GM19328 (cell line): ENCODE data around the gene NFASC.

ENCODE experiments used
- ATAC-seq: cut with Tn5 transposase; IDR thresholded peaks from one replicate; pipeline ENCODE4 v1.9.1; 2021; ENCODE audit warnings: mild to moderate bottlenecking, moderate library complexity; ENCODE audit not compliant: unreplicated experiment

NFASC gene

DNA sequence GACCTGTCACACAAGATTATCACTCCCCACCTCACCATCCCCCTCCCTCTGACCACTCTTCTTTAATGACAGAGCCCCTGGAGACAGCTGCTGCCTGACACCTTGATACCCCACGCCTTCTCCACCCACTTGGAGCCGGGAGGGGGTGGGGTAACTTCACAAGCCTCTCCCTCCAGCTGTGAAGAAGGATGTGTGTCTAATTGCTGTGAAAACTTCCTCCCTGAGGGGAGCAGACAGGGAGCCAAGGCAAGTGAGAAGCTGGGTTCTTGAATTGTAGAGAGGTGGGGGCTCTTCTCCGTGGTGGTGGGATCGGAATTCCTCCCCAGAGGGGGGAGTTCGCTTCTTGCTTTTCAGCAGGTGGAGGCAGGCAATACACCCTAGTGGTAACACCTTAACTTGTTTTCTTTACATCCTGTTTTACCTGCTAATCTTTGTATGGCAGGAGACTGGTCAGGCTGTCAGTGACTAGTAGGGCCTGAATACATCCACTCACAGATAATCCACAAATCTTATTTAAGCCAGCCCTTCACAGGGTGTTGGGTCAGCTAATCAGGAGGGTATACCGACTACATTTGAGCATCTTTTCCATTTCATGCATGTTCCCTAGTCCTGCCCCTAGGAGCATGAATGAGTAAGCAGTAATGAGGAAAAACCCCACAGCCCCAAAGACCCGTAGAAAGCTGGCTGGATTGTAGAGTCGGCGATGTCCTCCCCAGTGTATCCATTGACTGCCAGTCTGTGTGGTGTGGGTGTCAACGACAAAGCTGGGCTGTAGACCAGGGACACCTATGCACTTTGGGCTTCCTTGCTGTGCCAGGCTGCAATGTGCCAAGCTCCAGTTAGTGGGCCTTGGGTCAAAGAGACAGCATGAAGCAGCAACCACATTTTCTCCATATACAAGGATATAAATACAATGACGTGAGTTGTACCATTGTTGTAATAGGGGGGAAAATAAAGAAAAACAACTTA, 57.3 kb downstream of the NFASC start:
- ATAC-seq: no peak

DNA sequence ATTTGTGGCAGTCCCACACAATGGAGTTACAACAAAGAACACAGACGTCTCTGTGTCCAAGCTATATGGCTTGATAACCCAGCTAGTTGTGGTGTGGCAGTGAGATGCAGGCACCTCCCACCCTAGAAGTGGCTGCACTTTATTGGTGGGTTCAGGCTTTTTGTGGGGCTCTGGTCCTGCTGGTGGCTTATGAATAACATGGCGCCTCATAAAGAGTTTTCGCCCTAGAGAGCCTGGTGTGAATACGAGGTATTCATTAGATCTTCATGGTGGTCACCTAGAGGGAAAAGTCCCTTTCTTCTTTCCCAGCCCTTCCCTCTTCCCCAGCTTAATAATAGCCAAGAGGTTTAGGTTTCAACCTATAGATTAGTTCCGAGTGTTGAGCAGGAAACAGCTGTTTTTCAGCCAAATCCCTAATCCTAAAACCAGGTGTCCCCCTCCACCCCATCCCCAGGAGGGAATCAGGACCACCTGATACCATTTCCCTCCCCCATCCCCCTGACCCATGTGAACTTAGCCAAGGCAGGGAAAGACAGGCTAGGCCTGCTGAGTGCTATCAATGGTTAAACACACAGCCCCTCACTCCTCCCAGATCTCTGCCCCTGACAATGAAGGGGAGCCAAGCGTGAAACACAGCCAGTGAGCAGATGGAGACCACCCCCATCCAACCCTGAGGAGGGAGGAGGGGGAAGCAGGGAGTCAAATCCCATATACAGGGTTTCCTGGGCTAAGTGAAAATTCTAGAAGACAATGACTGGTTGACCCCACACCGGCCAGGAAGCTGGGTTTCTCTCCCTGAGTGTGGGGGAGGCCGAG, 58.2 kb downstream of the NFASC start:
- ATAC-seq: no peak

DNA sequence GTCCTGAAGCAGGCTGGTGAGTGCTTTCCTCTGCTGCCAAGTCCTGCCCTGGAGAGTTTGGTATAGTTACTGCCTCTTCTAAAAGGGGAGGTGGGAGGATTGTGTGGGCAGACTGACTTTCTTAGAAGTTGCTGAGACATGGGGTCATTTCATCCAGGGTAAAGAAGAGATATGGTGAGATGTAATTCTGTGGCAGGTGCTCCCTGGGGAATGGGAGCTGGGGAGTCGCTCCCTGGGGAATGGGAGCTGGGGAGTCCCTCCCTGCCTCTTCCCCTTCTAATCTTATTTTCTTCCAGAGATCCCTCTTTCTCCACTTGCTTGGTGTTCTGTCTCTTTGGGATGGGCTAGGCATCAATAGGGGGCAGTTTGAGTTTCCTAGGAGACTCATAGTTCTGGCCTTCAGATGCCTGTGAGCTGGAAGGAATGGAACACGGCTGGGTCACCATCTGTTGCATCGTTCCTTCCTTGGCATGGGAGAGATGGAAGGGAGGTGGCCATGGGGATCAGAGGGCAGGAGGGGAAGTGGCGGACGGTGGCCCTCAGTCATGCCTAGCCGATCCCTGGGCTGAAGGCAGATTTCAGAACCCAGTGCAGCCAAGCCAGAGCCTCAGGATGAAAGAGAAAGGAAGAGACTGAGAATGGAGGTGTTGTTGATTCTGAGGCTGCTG, 59.0 kb downstream of the NFASC start:
- ATAC-seq: no peak

DNA sequence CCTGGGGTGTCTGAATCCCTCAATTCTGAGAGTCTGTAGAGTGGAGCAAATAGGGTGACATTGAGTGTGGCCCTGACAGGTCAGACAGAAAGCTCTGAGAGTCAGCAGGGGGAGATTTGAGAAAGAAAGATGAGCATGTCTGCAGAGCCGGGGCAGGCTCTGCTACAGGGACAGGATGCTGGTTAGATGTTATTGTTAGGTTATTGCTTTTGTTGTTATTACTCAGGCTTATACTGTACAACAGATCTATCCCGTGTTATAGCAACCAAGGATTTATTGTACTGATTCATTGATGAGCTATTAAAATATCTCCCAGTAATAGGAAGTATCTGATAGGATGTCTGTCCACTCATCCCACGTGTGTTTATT, 59.5 kb downstream of the NFASC start:
- no peak for ATAC-seq

DNA sequence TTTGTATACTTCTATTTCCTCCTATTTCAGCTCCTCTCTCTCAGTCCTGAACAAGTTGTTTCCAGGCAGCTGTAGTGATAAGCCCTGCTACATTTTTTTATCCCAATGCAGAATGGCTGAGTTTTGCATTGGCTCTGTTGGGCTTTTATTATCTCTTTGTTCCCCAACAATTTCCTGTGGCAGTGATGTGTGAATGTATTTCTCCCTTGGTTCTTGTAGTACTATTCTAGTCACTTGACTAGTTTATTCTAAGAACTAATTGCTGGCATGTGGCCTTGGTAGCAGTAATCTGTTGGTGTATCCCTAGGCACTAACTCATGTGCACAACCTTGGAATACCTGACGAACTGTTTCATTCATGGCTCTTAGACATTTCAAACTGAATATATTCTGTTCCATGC, 60.7 kb downstream of the NFASC start:
- ATAC-seq: no peak

DNA sequence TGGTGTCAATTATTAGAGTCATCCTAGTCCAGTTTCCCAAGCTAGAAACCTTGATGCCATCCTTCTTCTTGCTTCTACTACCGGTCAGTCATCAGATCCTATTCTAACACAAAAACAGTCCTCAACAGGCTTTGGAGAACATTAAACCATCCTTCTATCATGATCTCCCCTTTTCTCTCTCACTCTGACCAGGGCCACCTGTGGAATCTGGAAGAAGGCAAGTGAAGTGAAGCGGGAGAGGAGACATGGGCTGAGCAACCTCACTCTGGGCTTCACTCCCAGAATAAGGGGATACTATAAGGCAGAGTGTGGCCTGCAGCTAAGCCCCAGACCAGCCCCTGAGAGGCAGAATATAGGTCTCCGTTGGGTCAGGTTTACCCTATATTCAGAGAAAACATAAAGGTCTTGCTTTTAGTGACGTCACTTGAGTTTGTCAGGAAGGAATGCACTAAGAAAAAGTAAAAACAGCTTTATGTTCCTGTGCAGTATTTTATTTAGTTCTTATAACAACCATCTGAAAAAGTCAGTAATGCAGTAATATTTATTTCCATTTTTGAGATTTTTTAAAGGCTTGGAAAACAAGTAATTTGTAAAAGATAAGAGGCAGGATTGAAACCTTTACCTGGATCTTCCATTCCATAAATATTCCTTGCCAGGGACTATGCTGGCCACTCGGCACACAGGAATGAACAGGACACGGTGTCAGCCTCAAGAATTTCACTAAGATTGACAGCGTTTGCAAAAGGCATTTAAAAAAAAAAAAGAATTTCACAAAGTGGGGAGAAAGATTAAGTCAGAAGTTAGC, 61.3 kb downstream of the NFASC start:
- no peak for ATAC-seq

DNA sequence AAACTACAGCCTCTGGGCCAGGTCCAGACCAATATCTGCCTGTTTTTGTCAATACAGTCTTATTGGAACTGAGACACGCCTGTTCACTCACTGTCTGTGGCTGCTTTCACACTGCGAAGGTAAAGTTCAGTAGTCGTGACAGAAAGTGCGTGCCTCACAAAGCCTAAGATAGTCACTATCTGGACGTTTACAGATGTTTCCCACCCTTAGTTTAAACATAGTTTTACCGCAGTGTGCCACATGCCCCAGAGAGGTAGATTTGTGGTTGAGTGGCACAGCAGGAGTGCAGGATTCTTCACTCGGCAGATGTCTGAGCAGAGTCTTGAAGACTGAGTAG, 61.9 kb downstream of the NFASC start:
- no peak for ATAC-seq

DNA sequence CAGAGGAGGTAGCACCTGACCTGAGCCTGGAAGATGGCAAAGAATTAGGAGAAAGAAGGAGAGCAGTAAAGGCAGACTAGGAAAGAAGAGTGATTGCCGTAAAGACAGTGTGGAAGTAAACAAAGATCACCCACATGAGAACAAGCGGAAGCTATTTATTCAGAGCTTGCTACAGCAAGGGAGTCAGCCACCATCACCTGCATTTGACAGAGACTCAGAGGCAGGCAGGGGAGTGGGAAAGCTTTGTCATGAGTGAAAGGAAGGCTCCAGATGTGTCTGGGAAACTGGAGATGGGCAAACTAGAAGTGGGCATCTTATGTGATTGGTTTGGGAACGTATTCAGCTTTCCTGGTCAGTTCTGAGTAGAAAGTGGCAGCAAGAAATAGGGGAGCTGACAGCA, 64.5 kb downstream of the NFASC start:
- ATAC-seq: no peak

DNA sequence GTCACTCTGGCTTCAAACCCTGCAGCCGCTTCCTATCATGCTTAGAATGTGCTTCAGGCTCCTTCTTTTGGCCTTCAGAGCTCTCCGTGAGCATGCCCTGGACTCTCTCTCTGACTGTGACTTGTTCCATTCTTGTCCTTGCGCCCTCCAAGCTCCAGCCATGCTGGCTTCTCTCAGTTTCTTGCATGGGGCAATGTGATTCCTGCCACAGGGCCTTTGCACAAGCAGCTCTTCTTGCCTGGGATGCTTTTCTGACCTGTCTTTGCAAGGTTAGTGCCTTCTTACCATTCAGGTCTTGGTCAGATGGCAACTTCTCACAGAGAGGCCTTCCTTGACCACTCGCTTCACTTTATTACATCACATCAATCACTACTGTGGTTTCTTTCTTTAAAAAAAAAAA, 66.1 kb downstream of the NFASC start:
- no peak for ATAC-seq

DNA sequence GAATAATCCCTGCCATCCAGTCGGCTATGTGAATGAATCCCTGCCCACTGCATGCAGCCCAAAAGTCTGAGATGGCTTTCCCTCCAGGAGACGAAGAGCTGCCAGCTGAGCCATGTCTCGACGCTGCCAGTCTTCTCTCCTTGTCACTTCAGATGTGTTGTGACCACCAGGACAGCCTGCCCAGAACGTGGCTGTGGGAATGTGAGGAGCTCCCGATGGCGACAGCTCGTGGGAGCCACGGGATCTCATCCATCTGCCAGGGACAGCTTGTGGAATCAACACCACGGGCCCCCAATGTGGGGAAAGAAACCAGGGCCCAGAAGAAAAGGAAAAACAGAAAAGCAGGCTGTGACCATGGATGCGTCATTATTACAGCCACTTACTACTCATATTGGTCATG, 67.2 kb downstream of the NFASC start:
- ATAC-seq: no peak

DNA sequence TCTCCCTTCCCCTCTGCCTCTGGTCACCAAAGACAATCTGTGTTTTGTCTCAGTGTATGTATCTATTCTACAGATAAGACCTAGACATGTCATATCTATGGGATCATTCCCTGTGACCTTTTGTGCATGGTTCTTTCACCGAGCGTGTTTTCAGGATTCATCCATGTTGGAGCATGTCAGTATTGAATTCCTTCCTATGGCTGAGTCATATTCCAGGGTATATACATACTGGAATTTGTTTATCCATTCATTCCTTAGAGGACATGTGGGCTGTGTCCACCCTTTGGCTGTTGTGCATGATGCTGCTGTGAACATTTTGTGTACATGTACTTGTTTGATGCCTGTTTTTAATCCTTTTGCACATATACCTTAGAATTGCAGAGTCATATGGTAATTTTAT, 69.9 kb downstream of the NFASC start:
- no peak for ATAC-seq

DNA sequence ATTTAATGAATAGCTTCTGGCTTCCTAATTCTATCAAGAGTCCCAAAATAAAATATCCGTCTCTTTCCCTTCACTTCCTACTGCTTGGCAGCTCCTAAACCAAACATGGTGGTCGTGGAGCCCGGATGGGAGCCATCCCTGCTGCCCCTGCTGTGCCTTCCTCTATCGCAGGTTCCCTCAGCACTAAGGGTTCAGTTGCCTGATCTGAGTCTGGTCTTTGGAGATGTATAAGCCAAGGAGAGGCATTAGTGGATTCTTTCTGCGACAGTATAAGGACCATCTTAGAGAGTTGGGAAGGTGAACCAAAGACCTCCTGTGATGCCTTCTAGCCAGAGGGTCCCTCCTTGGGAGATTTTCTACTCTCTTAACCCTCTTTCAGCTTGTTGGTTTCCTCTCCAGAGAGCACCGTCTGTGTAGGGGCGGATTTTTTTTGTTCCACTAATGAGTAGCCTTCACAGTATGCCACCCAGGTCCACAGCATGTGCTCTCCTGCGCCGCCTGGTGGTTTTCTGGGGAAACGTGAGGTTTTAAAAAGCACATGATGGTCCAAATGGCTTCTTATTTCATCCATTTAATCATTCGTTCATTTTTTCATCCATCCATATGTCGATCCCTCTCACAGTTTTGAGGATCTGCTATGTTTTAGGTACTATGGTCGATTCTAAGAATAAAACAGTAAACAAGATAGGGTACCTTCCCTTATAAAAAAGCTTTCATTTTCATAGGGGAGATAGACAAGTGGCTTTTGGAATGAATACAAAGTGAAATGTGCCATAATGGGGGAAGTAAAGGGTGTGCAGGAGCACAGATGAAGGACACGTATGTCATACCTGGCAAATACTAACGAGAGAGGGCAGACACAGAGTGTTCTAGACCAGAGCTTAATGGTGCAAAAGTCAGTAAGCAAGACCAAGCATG, 71.0 kb downstream of the NFASC start:
- no peak for ATAC-seq

DNA sequence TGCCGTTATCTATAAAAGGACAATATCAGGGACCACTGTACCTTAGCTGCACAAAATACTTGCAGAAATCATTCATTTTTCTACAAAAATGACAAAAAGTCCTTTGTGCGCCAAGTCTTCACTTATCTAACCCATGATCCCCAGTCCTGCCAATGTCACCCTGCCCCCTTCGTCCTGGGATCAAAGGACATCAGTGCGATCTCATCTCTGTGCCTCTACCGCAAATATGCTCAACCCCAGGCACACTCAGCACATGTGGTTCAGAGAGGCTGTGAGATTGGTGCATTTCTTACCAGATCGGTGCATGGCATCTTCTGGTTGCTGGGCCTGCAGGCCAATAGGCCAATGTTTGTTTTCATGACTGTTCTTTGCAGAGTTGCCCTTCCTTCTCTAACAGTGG, 72.8 kb downstream of the NFASC start:
- no peak for ATAC-seq

DNA sequence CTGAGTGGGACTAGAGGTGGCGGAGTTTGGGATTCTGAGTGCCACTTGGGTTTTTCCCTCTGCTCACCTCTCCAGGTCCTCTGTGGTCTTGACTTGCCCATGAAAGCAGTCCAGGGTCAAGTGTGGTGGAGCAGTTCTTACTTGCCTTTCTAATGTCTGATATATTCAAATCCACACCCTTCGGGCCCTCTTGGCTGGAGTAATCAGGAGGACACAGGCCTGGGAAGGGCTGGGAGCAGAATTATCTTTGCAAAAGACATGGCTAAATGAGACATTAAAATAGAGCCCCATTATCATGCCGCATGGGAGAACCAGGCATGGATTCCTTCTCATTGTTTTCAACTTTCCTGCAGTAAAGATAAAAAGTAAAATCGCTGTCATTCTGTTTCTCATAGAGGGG, 74.0 kb downstream of the NFASC start:
- ATAC-seq: no peak

DNA sequence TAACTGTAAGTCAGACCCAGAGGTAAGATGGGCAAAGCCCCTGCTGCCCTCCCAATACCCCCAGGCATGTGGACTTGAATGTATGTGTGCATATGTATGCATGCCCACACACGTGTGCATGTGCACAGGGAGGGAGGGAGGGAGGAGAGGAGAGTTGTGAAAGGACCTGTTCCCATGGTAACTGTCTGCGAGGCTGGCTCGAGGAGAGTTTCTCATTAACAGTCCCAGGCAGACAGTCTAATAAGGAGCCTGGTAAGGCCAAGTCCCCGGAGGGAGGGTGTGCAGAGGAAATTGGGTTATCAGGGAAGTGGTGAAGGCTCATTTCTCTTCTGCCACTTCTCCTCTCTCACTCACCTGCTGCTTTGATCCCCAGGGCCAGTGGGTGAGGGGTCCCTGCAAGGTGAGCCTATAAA, 74.9 kb downstream of the NFASC start:
- no peak for ATAC-seq

DNA sequence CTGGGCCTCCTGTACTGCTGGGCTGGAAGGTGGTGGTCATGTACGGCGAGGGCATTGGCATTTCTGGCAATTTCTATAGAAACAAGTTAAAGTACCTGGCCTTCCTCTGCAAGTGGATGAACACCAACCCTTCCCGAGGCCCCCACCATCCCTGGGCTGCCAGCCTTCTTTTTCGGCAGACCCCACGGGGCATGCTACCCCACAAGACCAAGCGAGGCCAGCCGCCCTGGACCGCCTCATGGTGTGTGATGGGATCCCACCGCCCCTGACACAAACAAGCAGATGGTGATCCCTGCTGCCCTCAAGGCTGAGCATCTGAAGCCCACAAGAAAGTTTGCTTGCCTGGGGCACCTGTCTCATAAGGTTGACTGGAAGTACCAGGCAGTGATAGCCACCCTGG, 76.0 kb downstream of the NFASC start:
- no peak for ATAC-seq

DNA sequence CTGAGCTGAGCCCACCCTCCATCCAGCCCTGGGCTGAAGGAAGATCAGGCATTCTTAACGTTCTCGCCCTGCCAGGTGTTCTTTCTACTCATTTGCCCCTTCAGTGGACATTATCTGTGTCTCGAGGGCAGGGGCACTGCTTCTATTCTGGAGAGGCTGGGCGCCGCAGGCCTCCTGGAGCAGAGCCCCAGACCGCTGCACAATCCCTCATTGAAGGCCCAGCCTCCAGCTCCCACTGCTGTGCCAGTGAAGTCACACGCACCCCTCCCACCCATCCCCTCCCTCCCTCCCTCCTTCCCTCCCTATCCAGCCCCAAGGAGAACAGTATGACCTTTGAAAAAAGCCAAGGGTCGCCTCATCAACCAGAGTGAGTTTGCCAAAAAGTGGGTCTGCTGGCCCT, 76.7 kb downstream of the NFASC start:
- ATAC-seq: no peak

DNA sequence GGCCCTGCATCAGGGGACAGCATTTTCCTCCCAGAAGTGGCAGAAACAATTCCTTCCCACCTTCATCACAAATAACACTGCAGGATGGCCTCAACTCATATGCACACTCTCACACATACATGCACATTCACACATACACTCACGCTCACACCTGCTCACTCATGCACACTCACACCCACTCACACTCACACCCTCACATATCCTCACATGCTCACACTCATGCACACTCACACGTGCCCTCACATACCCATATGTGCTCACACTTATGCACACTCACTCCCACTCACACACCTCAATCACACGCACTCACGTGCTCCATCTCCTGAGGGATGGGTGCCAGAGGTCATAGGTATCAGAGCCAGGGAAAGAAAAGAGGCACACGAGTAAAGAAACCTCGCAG, 77.1 kb downstream of the NFASC start:
- no peak for ATAC-seq

DNA sequence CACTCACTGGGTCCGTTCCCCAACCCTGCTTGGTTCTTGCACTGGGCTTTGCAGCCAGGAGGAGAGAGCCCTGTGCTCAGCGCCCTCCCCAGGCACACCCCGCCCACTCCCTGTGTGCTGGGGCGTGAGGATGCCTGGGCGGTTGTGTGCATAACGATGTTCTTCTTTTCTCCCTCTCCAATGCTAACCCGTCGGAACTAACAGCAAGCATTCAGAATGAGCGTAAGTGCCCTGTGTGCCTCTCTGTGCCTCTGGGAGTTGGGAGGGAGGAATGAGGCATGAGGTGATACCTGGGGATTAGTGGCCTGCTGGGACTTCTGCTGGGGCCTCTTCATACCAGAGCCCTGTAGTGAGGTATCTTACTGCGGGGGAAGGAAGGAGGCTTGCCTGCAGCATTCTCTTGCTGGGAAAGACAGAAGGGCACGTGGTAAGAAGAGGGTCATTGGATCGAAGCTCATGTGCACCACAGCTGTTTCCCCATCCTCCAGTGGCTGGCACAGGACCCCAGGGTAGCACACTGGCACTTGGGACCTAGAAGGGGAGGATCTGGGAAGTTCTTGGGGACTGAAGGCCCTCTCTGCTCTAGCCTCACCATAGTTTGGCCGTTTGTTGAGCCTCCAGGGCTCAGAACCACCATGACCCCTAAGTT, 79.8 kb downstream of the NFASC start:
- no peak for ATAC-seq
